B cell (primary cell): ENCODE measurements around the gene TBK1. TPM values are rescaled to one million over a fixed set of nuclear protein-coding genes. Genes with fewer than 3 reads are reported as not detected.

Source experiments
- ATAC-seq: fragments of 200-7000 bp; cut with Tn5 transposase; one replicate; pipeline ENCODE4 v1.10.0; 2021; ENCODE audit warnings: low read depth, mild to moderate bottlenecking, moderate number of reproducible peaks, moderate library complexity
- CTCF ChIA-PET: fragments of 350-600 bp; sonication (Branson Sonifier 250); formaldehyde crosslinking; loops from one replicate; lab custom pipeline; 2021; ENCODE audit warnings: antibody characterized with exemption, inconsistent platforms; lab: Charles Lee
- POLR2A ChIA-PET: fragments of 350-600 bp; sonication (Branson Sonifier 250); formaldehyde crosslinking; loops from one replicate; lab custom pipeline; 2021; ENCODE audit warnings: antibody characterized with exemption; lab: Charles Lee
- DNase-seq: peaks from one replicate; pipeline ENCODE4 v3.0.0; 2013
- H2AFZ ChIP-seq: 2 replicates; pipeline ENCODE4 v1.6.1; 2012; ENCODE audit warnings: mild to moderate bottlenecking, low read depth, low read length; ENCODE audit not compliant: insufficient read depth, poor library complexity, severe bottlenecking
- H3K27ac ChIP-seq, 2 donors: 1 replicate in 1 of 2; 2 replicates in 1 of 2; pipeline ENCODE4 v1.5.1; 2012 to 2013; ENCODE audit warnings: low read length in 2 of 2, mild to moderate bottlenecking in 2 of 2, moderate library complexity in 1 of 2
- H3K27me3 ChIP-seq, 4 experiments: fragments of 200-600 bp in 1 of 4; sonication (generic) in 1 of 4; replicated peaks in 1 of 4; 1 replicate in 2 of 4; 2 replicates in 2 of 4; pipeline versions ENCODE4 v1.6.1 to v1.7.0; 2013 to 2016; ENCODE audit warnings: low read length in 3 of 4, mild to moderate bottlenecking in 2 of 4, mixed read lengths in 1 of 4, moderate library complexity in 1 of 4; ENCODE audit not compliant: insufficient read depth in 4 of 4, control insufficient read depth in 3 of 4; ENCODE audit errors: control extremely low read depth in 1 of 4
- H3K36me3 ChIP-seq, 2 experiments: replicated peaks in 1 of 2; 1 replicate in 1 of 2; 2 replicates in 1 of 2; pipeline versions ENCODE4 v1.6.1 to v1.7.1; 2013; ENCODE audit warnings: low read length in 1 of 2; ENCODE audit not compliant: insufficient read depth in 2 of 2, control insufficient read depth in 1 of 2; ENCODE audit errors: control extremely low read depth in 1 of 2, extremely low read depth in 1 of 2
- H3K4me1 ChIP-seq, 2 donors: fragments of 200-600 bp in 1 of 2; sonication (generic) in 1 of 2; 1 replicate in 1 of 2; 2 replicates in 1 of 2; pipeline versions ENCODE4 v1.5.1 to v1.6.1; 2013 to 2017; ENCODE audit warnings: low read length in 2 of 2; ENCODE audit not compliant: control insufficient read depth in 2 of 2, insufficient read depth in 2 of 2
- H3K4me2 ChIP-seq: replicated peaks from 2 replicates; pipeline ENCODE3; 2012; ENCODE audit warnings: mild to moderate bottlenecking, low read depth, low read length; ENCODE audit not compliant: poor library complexity, severe bottlenecking
- H3K4me3 ChIP-seq, 5 experiments: fragments of 200-600 bp in 1 of 5; sonication (generic) in 1 of 5; 1 replicate in 3 of 5; 2 replicates in 2 of 5; pipeline versions ENCODE4 v1.5.1 to v1.7.0; 2011 to 2016; ENCODE audit warnings: low read length in 4 of 5, mild to moderate bottlenecking in 4 of 5, low read depth in 2 of 5, control low read depth in 1 of 5, moderate library complexity in 1 of 5; ENCODE audit not compliant: insufficient read depth in 1 of 5; ENCODE audit errors: control extremely low read depth in 1 of 5, extremely low read depth in 1 of 5
- H3K79me2 ChIP-seq: fragments of 200-600 bp; sonication (generic); one replicate; pipeline ENCODE4 v1.6.0; 2016; ENCODE audit warnings: low read length; ENCODE audit not compliant: control insufficient read depth, insufficient read depth
- H3K9ac ChIP-seq: fragments of 200-600 bp; sonication (generic); 2 replicates; pipeline ENCODE4 v1.6.1; 2017; ENCODE audit warnings: mild to moderate bottlenecking, low read length, moderate library complexity
- H3K9me3 ChIP-seq, 3 donors: one replicate each; pipeline versions ENCODE4 v1.6.1 to v1.7.1; 2013; ENCODE audit warnings: low read length in 2 of 3; ENCODE audit not compliant: control insufficient read depth in 2 of 3, insufficient read depth in 1 of 3; ENCODE audit errors: control extremely low read depth in 1 of 3
- H4K20me1 ChIP-seq: 2 replicates; pipeline ENCODE4 v1.6.0; 2012; ENCODE audit warnings: mild to moderate bottlenecking, low read length; ENCODE audit not compliant: insufficient read depth, control insufficient read depth, poor library complexity, severe bottlenecking
- H3K27ac Mint-ChIP-seq: one replicate; pipeline ENCODE4 v1.8.0; 2021; ENCODE audit warnings: mixed read lengths
- H3K27me3 Mint-ChIP-seq: one replicate; pipeline ENCODE4 v1.8.0; 2021; ENCODE audit warnings: mixed read lengths
- H3K4me1 Mint-ChIP-seq: one replicate; pipeline ENCODE4 v1.8.0; 2021; ENCODE audit warnings: mixed read lengths
- H3K4me3 Mint-ChIP-seq: one replicate; pipeline ENCODE4 v1.8.0; 2021; ENCODE audit warnings: mixed read lengths
- H3K9me3 Mint-ChIP-seq: one replicate; pipeline ENCODE4 v1.8.0; 2022; ENCODE audit warnings: mixed read lengths; ENCODE audit not compliant: insufficient read depth
- CTCF ChIP-seq: fragments of 200-600 bp; IDR thresholded peaks from one replicate; pipeline ENCODE4 v1.8.0; 2022; ENCODE audit warnings: antibody characterized with exemption, mild to moderate bottlenecking
- EZH2 ChIP-seq: IDR thresholded peaks from 2 replicates; pipeline ENCODE4 v1.6.1; 2012; ENCODE audit warnings: borderline replicate concordance, low read depth, mild to moderate bottlenecking, moderate library complexity, low read length; ENCODE audit not compliant: insufficient read depth, poor library complexity, severe bottlenecking
- WGBS: methylation state at CpG from one replicate; pipeline ENCODE4 v1.1.5; 2013; ENCODE audit warnings: missing lambda C conversion rate; ENCODE audit not compliant: insufficient coverage; 5-methylcytosine and 5-hydroxymethylcytosine counted together
- intact Hi-C: fragments of 100-400 bp; cut with micrococcal nuclease; formaldehyde crosslinking; loops from one replicate; pipeline ENCODE4 v1.10.0; 2022
- polyA plus RNA-seq: library from polyadenylated mRNA; depleted of rRNA; stranded (reverse); fragments of >200 nt; gene quantifications from 2 replicates; pipeline ENCODE4 v1.2.3, GENCODE V29; 2012
- total RNA-seq, 2 donors: library from RNA; stranded (reverse); fragments of 120-200 nt in 1 of 2; gene quantifications; 1 replicate in 1 of 2; 2 replicates in 1 of 2; pipeline versions ENCODE4 v1.2.3 to v1.2.4, GENCODE V29; 2013 to 2022

TBK1 gene
- total and polyA plus RNA-seq, 2 donors (not counting 1 experiment from before 2014, with no cell fraction given), result 10.4 to 46.9 TPM

- H2AFZ ChIP-seq, result no peak overlapping the region
- TF ChIP-seq EZH2 (no peak), CTCF (no peak)
- Mint-ChIP-seq H3K4me3 (no peak overlapping the region), H3K9me3 (no peaks in the 10 kb centered on the region), H3K27ac (no peak overlapping the region), H3K27me3 (no peaks in the 10 kb centered on the region), H3K4me1 (no peaks in the 10 kb centered on the region)
- H3K4me3 ChIP-seq, result no peak overlapping the region
- ATAC-seq (no peak), DNase-seq (no peak)
- H4K20me1 ChIP-seq, result no peaks in the 10 kb centered on the region
- H3K36me3 ChIP-seq, result no peaks in the 10 kb centered on the region
- peaks cover 0 to 3% of the 10 kb centered on the region in 2 donors for H3K4me1 ChIP-seq
- no peaks in the 10 kb centered on the region for H3K79me2 ChIP-seq
- ChIA-PET POLR2A (no interaction called here), CTCF (interaction anchor here (0.6 to 7.3 kb wide), 4 partner anchors 10 to 145 kb away, joined by 3 to 352 read pairs (median 4); no protein-coding TSS in a partner anchor)
- no peak overlapping the region for H3K27ac ChIP-seq
- intact Hi-C loops, result no loop called here
- no peaks in the 10 kb centered on the region for H3K9me3 ChIP-seq
- 100% methylated on average over 4 of the region's 7 CpGs for whole genome bisulfite sequencing
- no peak overlapping the region for H3K9ac ChIP-seq
- no peak overlapping the region for H3K4me2 ChIP-seq
- H3K27me3 ChIP-seq, result no peaks in the 10 kb centered on the region
These were observed 99.8 kb downstream of the TBK1 start for GRCh38 chr12:64551676-64552075.

Other genes with a start within 250 kb of the TBK1 start
- gene KICS2, start 229.8 kb upstream of the TBK1 start, total RNA-seq, result 18.7 and 21.2 TPM in 2 replicates
- 16.6 and 21.1 TPM in 2 replicates for gene KICS2, start 229.8 kb upstream of the TBK1 start, polyA plus RNA-seq
- not detected in 2 replicates for gene C12orf56, start 61.4 kb upstream of the TBK1 start, total RNA-seq
- gene C12orf56, start 61.4 kb upstream of the TBK1 start, polyA plus RNA-seq, result not detected in 2 replicates
- 48.8 and 56.1 TPM in 2 replicates for gene XPOT, start 47.7 kb upstream of the TBK1 start, total RNA-seq
- 11.7 and 14.1 TPM in 2 replicates for gene XPOT, start 47.7 kb upstream of the TBK1 start, polyA plus RNA-seq
- 104 and 107 TPM in 2 replicates for gene RASSF3, start 158.4 kb downstream of the TBK1 start, total RNA-seq
- 25.8 and 26.1 TPM in 2 replicates for gene RASSF3, start 158.4 kb downstream of the TBK1 start, polyA plus RNA-seq